Measurements from ENCODE around the gene BCL6B. TPM values are rescaled to one million over a fixed set of nuclear protein-coding genes. Genes with fewer than 3 reads are reported as not detected.

BCL6B gene
- total and polyA plus RNA-seq, 10 of the 15 experiments (the other 5 are each of a cell fraction or from before 2014, with no cell fraction given), result 0.06 to 0.85 (median 0.11) TPM; not detected in 1

GRCh38 chr17:7003745-7004144 is 19.1 kb upstream of the BCL6B start:
- ChIA-PET RAD21 (ENCODE audit: unreplicated experiment) (interaction anchor here (0.6 to 3.8 kb wide), 16 partner anchors 11 to 338 kb away, joined by 3 to 61 read pairs (median 6); partner anchors contain the start of gene BCL6B), CTCF (interaction anchor here (0.5 to 15.9 kb wide), 49 partner anchors 8 to 1446 kb away, joined by 3 to 237 read pairs (median 4); partner anchors contain the start of genes ALOX12 and RNASEK), POLR2A (interaction anchor here (0.9 to 1.4 kb wide), 3 partner anchors 61 to 160 kb away, joined by 3 to 4 read pairs (median 3); no protein-coding TSS in a partner anchor), SMC1A (ENCODE audit: uncharacterized antibody, unreplicated experiment) (interaction anchor here (0.6 to 5.2 kb wide), 29 partner anchors 9 to 528 kb away, joined by 3 to 67 read pairs (median 5); partner anchors contain the start of genes BCL6B, RNASEK and SLC16A13)
- Histone ChIP-seq H2AFZ (ENCODE audit: control insufficient read depth, low read depth, low read length) (no peak overlapping the region), H3K4me3 (no peak overlapping the region), H3K27ac (ENCODE audit: control insufficient read depth, insufficient read depth) (no peak overlapping the region), H3K36me3 (ENCODE audit: control insufficient read depth in 2 of 2, insufficient read depth in 2 of 2, low read length in 1 of 2) (peaks cover 7 to 11% of the 10 kb centered on the region in 2 experiments), H3K4me1 (ENCODE audit: control insufficient read depth, insufficient read depth, low read length) (no peaks in the 10 kb centered on the region), H3K27me3 (replicated peaks in 1 of 2; ENCODE audit: control insufficient read depth in 2 of 2, insufficient read depth in 2 of 2, low read length in 1 of 2) (no peaks in the 10 kb centered on the region), H3K4me2 (ENCODE audit: control insufficient read depth, insufficient read depth) (no peak overlapping the region), H4K20me1 (ENCODE audit: control insufficient read depth, insufficient read depth) (no peaks in the 10 kb centered on the region), H3K79me2 (ENCODE audit: control insufficient read depth, insufficient read depth, low read length) (no peaks in the 10 kb centered on the region; the same call in 1 of the 2 replicates), H3K9me3 (replicated peaks; ENCODE audit: control insufficient read depth, insufficient read depth, low read length) (no peaks in the 10 kb centered on the region), H3K9ac (ENCODE audit: control insufficient read depth, insufficient read depth, low read length) (no peak overlapping the region)
- FAIRE-seq (no peak), ATAC-seq (no peak), DNase-seq (ENCODE audit: low read depth, low spot score) (no peak)
- intact Hi-C loops (cut with micrococcal nuclease; ENCODE audit: unreplicated experiment) (loop anchor here (1.0 to 2.0 kb wide), 3 partner anchors 90 to 337 kb away; no protein-coding TSS in a partner anchor), in situ Hi-C loops (cut with MboI) (loop anchor here (10.0 kb wide), 1 partner anchor 159 kb away; no protein-coding TSS in a partner anchor)
- 92% methylated on average over 2 of the region's 2 CpGs for WGBS (ENCODE audit: insufficient coverage, insufficient replicate concordance, low lambda C conversion rate, missing lambda C conversion rate)
- BruUV-seq (replicated peaks), result no TSS peak
- no peak for TF ChIP-seq ATF7 (IDR thresholded peaks at IDR 0.05; ENCODE audit: low read depth)
- TF ChIP-seq CREM (IDR thresholded peaks at IDR 0.05; ENCODE audit: low read depth), result no peak
- no peak for TF ChIP-seq RELB (IDR thresholded peaks at IDR 0.05; ENCODE audit: low read depth)
- no peak for TF ChIP-seq ATF2 (IDR thresholded peaks at IDR 0.05; ENCODE audit: low read length)
- TF ChIP-seq SKIL (IDR thresholded peaks at IDR 0.05; ENCODE audit: low read depth, poor library complexity, severe bottlenecking), result no peak
- TF ChIP-seq ZBTB4 (CRISPR knock-in tag; IDR thresholded peaks at IDR 0.05), result no peak
- no peak for TF ChIP-seq CBFB (IDR thresholded peaks at IDR 0.05; ENCODE audit: low read depth)
- TF ChIP-seq, protein P1, sequence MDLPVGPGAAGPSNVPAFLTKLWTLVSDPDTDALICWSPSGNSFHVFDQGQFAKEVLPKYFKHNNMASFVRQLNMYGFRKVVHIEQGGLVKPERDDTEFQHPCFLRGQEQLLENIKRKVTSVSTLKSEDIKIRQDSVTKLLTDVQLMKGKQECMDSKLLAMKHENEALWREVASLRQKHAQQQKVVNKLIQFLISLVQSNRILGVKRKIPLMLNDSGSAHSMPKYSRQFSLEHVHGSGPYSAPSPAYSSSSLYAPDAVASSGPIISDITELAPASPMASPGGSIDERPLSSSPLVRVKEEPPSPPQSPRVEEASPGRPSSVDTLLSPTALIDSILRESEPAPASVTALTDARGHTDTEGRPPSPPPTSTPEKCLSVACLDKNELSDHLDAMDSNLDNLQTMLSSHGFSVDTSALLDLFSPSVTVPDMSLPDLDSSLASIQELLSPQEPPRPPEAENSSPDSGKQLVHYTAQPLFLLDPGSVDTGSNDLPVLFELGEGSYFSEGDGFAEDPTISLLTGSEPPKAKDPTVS (IDR thresholded peaks at IDR 0.05; ENCODE audit: low read depth, low read length), result no peak
- TF ChIP-seq GATAD2B (conservative IDR thresholded peaks at IDR 0.05; ENCODE audit: low read depth), result no peak
- no peak for TF ChIP-seq FOXM1 (IDR thresholded peaks at IDR 0.05; ENCODE audit: low read depth, low read length)

Measured in GM12878 (cell line).